ENCODE measurements around the gene CRYGB.

- TF ChIP-seq CTCF (IDR thresholded peaks at IDR 0.05; ENCODE audit: poor library complexity, severe bottlenecking) (no peak), EZH2 (IDR thresholded peaks at IDR 0.05; ENCODE audit: borderline replicate concordance, insufficient read depth, low read length, poor library complexity, severe bottlenecking) (no peak), EP300 (conservative IDR thresholded peaks at IDR 0.05; ENCODE audit: poor library complexity, severe bottlenecking) (no peak), MXI1 (conservative IDR thresholded peaks at IDR 0.05; ENCODE audit: poor library complexity, severe bottlenecking) (no peak), RAD21 (conservative IDR thresholded peaks at IDR 0.05) (no peak), REST (IDR thresholded peaks at IDR 0.05; ENCODE audit: borderline replicate concordance) (no peak), TAF1 (IDR thresholded peaks at IDR 0.05; ENCODE audit: low read depth) (no peak), SMC3 (conservative IDR thresholded peaks at IDR 0.05; ENCODE audit: poor library complexity) (no peak)
Measured at GRCh38 chr2:208146006-208146405, at the start of gene CRYGB.

All from neural cell (in vitro differentiated cells).